HG03442 (cell line): Measurements from ENCODE around the gene TPSG1.
"Not testable (repeated sequence)": the region's sequence is repeated elsewhere in the genome, so short reads cannot be mapped to it uniquely, and the experiment has no call there.

Experiments
- ATAC-seq: cut with Tn5 transposase; IDR thresholded peaks from one replicate; pipeline ENCODE4 v1.9.1; 2021; ENCODE audit warnings: mild to moderate bottlenecking, moderate library complexity; ENCODE audit not compliant: unreplicated experiment

Gene TPSG1

GRCh38 chr16:1225051-1225451 lies at the start of gene TPSG1:
TSS of gene TPSG1 (minus strand) at chr16:1225268. CDS start at chr16:1225252, 16 bp downstream.
- ATAC-seq = no peak

DNA sequence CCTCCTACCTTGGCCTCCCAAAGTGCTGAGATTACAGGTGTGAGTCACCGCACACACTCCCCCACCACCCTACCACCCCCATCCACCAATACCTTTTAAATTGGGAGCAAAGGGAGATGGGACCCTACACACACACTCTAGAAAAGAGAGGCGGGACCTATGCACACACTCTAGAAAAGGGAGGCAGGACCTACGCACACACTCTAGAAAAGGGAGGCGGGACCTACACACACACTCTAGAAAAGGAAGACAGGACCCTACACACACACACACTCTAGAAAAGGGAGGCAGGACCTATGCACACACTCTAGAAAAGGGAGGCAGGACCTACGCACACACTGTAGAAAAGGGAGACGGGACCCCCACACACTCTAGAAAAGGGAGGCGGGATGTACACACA lies 49.7 kb upstream of the TPSG1 start:
- no peak for ATAC-seq

DNA sequence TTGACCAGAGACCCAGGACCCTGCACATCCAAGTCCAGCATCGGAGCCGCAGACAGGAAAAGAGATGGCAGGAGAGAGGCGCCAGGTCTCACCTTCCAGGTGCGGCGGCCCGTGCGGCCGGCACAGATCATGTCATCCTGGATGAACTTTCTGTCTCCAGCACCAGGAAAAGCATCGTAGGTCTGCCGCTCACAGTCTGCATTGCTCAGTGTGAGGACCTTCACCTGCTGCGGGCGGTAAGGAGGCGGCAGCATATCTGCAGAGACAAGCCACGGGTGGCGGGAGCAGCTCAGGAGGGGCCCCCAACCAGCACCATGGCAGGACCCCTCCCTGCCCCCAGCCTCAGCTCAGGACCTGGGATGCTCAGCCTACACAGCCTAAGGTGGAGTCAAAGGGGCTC lies 48.7 kb upstream of the TPSG1 start:
- ATAC-seq = no peak

DNA sequence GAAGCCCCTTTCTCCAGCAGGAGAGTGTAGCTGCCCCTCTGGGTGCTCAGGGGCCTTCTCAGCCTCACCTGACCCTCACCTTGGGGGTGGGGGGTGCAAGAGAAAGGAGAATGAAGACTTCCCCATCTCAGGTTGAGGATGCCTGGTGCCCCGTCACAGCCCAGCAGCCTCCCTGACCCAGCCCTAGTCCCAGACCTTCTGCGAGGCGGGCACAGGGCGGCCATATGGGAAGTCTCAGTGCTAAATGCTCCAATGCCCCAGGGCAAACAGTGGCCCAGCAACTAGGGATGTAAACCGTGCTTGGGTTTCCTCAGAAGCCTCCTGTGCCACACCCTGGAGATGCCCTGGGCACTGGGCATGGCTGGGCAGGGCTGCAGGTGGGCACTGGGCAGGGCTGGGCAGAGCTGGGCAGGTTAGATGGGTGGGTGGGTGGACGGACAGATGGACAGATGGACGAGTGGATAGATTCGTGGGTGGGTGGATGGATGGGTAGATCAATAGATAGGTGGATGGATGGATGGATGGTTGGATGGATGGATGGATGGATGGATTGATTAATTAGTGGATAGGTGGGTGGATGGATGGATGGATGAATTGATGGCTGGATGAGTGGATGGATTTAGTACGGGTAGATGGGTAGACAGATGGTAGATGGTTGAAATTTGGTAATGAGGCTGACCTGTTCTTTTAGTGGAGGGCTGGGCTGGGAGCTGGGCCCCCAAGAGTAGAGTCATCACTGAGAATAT lies 47.6 kb upstream of the TPSG1 start:
- ATAC-seq = no peak

- not testable (repeated sequence) for ATAC-seq
Measured at GRCh38 chr16:1271724-1272413, 46.8 kb upstream of the TPSG1 start.

GRCh38 chr16:1271380-1271723 lies 46.3 kb upstream of the TPSG1 start:
- no peak for ATAC-seq

DNA sequence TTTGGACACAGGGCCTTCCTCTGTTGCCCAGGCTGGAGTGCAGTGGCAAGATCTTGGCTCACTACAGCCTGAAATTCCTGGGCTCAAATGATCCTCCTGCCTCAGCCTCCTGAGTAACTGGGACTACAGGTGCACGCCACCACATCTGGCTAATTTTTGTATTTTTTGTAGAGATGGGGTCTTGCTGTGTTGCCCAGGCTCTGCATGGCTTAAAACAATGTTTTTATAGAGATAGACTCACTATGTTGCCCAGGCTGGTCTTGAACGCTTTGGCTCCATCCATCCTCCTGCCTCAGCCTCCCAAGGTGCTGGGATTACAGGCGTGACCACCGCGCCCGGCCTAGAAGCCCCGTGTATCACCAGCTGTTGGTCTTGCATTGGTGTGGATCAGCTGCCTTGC lies 44.4 kb upstream of the TPSG1 start:
- ATAC-seq = not testable (repeated sequence)

- ATAC-seq = no peak
Measured at GRCh38 chr16:1265826-1266225, 40.8 kb upstream of the TPSG1 start.

- ATAC-seq = no peak
Measured at GRCh38 chr16:1265090-1265630, 40.1 kb upstream of the TPSG1 start.

DNA sequence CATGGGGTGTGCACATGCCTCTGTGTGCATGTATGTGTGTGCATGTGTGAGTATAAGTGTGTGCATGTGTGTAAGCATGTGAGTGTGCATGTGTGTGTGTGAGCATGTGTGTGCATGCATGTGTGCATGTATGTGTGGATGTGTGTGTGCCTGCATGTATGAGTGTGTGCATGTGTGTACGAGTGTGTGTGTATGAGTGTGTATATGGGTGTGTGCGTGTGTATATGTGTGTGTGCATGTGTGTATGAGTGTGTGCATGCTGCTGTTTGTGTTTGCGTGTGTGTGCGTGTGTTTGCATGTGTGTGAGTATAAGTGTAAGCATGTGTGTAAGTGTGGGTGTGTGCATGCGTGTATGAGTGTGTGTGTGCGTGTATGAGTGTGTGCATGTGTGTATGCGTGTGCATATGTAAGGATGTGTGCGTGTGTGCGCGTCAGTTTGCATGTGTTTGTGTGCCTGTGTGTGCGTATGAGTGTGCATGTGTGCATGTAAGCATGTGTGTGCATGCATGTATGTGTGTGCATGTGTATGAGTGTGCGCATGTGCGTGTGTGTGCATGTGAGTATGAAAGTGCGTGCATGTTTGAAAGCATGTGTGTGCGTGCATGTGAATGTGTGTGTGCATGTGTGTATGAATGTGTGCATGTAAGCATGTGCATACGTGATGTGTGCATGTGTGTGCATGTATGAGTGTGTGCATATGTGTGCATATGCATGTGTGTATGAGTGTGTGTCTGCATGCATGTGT lies 39.4 kb upstream of the TPSG1 start:
- ATAC-seq = no peak

GRCh38 chr16:1263591-1264344 lies 38.7 kb upstream of the TPSG1 start:
- ATAC-seq = no peak

- no peak for ATAC-seq
Measured at GRCh38 chr16:1262846-1263221, 37.8 kb upstream of the TPSG1 start.

DNA sequence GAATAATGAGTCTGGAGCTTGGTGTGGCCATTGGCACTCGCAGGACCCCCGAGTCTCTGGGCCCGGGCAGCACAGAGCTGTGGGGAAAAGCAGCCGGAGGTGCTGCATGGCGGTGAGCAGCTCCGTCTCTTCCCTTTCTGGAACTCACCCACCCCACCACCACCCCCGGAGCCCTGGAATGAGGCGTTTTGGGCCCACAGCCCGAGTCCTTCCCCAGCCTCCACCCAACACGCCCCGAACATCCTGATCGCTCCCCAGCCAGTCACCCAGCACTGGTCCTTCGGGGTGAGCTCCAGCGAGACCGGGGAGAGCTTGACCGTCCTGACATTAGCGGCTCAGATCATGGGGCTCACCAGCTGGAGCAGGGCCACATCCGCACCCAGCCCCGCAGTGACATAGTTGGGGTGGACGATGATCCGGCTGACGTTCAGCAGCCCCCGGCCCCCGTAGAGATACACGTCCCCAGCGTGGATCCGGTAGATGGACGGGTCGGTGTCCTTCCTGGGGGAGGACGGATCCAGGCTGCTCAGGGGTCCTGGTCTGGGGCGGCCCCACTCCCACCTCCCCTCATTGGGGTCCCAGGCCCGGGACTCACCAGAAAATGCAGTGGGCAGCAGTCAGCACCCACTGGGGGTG lies 37.3 kb upstream of the TPSG1 start:
- no peak for ATAC-seq

- no peak for ATAC-seq
Measured at GRCh38 chr16:1261131-1261892, 36.2 kb upstream of the TPSG1 start.

GRCh38 chr16:1260101-1260680 lies 35.1 kb upstream of the TPSG1 start:
- ATAC-seq = no peak

- no peak for ATAC-seq
Measured at GRCh38 chr16:1259760-1260068, 34.6 kb upstream of the TPSG1 start.

DNA sequence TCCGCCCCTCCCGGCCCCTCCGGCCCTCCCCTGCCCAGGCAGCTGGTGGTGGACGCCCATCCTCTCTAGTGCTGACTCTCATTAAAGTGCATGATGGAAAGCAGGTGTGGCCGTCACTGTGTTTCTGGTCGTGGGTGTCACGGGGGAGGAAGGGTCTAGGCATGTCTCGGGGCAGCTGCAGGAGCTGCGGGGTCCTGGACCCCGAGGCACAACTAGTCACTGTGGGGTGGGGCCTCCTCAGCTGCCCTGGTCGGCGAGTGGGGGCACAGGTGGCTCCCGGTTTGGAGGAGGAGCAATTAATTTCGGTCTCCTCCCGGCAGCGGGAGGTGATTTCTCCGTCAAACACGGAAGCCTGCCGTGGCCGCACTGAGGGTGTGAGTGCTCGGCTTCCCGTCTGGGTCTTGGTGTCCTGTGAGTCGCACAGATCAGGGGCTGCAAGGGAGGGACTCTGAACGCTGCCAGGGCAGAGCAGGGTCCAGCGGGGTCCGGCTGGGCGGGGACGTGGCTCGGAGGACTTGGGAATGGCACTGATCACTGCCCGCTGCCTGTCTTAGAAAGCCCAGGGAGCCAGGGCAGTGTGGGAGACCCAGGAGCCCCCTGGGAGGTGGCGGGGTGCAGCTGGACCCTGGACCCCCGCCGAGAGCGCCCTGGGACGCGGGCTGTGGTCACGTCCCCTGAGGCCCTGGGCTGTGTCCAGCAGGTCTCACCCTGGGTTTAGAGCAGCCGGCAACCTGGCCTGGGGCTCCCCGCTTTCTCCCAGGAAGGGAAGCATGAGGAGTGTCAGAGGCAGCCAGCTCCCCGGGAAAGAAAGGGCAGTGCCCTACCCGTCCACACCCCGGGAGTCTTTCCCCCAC lies 34.1 kb upstream of the TPSG1 start:
- no peak for ATAC-seq

GRCh38 chr16:1258225-1258600 lies 33.1 kb upstream of the TPSG1 start:
- ATAC-seq = no peak
